HEK293 (cell line): ENCODE measurements around the gene HDDC2.
"Not testable (repeated sequence)": the region's sequence is repeated elsewhere in the genome, so short reads cannot be mapped to it uniquely, and the experiment has no call there.

Experiments
- GLIS2 ChIP-seq: fragments of 450-650 bp; formaldehyde crosslinking; IDR thresholded peaks from 2 replicates; pipeline ENCODE4 v1.5.1; 2016; ENCODE audit warnings: missing biosample characterization, missing genetic modification characterization
- HOXA7 ChIP-seq: sonication (generic); formaldehyde crosslinking; IDR thresholded peaks from 2 replicates; pipeline ENCODE4 v1.8.1; 2022; ENCODE audit warnings: missing genetic modification reagents, borderline replicate concordance
- MZF1 ChIP-seq: fragments of 450-650 bp; formaldehyde crosslinking; IDR thresholded peaks from 2 replicates; pipeline ENCODE4 v1.5.1; 2017; ENCODE audit warnings: missing biosample characterization, missing genetic modification characterization, borderline replicate concordance
- ZNF16 ChIP-seq: fragments of 450-650 bp; formaldehyde crosslinking; IDR thresholded peaks from 2 replicates; pipeline ENCODE4 v1.5.1; 2016; ENCODE audit warnings: low read depth, missing biosample characterization, missing genetic modification characterization
- ZNF174 ChIP-seq: fragments of 450-650 bp; formaldehyde crosslinking; IDR thresholded peaks from 2 replicates; pipeline ENCODE4 v1.5.0; 2017; ENCODE audit warnings: missing biosample characterization, mild to moderate bottlenecking, missing genetic modification characterization
- ZNF248 ChIP-seq: fragments of 450-650 bp; formaldehyde crosslinking; IDR thresholded peaks from 2 replicates; pipeline ENCODE4 v1.5.1; 2017; ENCODE audit warnings: missing biosample characterization, missing genetic modification characterization
- ZNF707 ChIP-seq: fragments of 450-650 bp; formaldehyde crosslinking; IDR thresholded peaks from 2 replicates; pipeline ENCODE4 v1.5.1; 2016; ENCODE audit warnings: missing biosample characterization, missing genetic modification characterization
- TF ChIP-seq, protein P1 (sequence below): fragments of 450-650 bp; formaldehyde crosslinking; IDR thresholded peaks from 2 replicates; pipeline ENCODE4 v1.5.1; 2016; ENCODE audit warnings: missing biosample characterization, missing genetic modification characterization
- TF ChIP-seq, protein P2 (sequence below): fragments of 450-650 bp; formaldehyde crosslinking; IDR thresholded peaks from 2 replicates; pipeline ENCODE4 v1.5.1; 2016; ENCODE audit warnings: missing biosample characterization, missing genetic modification characterization
- TF ChIP-seq, protein P3 (sequence below): fragments of 450-650 bp; formaldehyde crosslinking; IDR thresholded peaks from 2 replicates; pipeline ENCODE4 v1.5.1; 2016; ENCODE audit warnings: missing biosample characterization, missing genetic modification characterization

DNA sequence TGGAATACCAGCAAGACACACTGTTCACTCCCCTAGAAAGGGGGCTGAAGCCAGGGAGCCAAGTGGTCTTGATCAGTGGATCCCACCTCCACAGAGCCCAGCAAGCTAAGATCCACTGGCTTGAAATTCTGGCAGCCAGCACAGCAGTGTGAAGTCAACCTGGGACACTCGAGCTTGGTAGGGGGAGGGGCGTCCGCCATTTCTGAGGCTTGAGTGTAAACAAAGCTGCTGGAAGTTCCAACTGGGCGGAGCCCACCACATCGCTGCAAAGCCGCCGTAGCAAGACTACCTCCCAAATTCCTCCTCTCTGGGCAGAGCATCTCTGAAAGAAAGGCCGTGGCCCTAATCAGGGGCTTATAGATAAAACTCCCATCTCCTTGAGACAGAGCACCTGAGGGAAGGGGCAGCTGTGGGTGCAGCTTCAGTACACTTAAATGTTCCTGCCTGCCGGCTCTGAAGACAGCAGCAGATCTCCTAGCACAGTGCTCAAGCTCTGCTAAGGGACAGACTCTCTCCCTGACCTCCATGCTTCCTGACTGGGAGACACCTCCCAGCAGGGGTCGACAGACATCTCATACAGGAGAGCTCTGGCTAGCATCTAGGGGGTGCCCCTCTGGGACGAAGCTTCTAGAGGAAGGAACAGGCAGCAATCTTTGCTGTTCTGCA, 21.3 kb downstream of the HDDC2 start:
- not testable (repeated sequence) for TF ChIP-seq GLIS2 (tag by site-specific recombination); MZF1; HOXA7 (CRISPR knock-in tag); ZNF16 (tag by site-specific recombination); ZNF174 (tag by site-specific recombination); ZNF707; ZNF248
- TF ChIP-seq, protein P1, sequence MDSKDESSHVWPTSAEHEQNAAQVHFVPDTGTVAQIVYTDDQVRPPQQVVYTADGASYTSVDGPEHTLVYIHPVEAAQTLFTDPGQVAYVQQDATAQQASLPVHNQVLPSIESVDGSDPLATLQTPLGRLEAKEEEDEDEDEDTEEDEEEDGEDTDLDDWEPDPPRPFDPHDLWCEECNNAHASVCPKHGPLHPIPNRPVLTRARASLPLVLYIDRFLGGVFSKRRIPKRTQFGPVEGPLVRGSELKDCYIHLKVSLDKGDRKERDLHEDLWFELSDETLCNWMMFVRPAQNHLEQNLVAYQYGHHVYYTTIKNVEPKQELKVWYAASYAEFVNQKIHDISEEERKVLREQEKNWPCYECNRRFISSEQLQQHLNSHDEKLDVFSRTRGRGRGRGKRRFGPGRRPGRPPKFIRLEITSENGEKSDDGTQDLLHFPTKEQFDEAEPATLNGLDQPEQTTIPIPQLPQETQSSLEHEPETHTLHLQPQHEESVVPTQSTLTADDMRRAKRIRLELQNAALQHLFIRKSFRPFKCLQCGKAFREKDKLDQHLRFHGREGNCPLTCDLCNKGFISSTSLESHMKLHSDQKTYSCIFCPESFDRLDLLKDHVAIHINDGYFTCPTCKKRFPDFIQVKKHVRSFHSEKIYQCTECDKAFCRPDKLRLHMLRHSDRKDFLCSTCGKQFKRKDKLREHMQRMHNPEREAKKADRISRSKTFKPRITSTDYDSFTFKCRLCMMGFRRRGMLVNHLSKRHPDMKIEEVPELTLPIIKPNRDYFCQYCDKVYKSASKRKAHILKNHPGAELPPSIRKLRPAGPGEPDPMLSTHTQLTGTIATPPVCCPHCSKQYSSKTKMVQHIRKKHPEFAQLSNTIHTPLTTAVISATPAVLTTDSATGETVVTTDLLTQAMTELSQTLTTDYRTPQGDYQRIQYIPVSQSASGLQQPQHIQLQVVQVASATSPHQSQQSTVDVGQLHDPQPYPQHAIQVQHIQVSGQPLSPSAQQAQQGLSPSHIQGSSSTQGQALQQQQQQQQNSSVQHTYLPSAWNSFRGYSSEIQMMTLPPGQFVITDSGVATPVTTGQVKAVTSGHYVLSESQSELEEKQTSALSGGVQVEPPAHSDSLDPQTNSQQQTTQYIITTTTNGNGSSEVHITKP (tag by site-specific recombination) = not testable (repeated sequence)
- TF ChIP-seq, protein P2, sequence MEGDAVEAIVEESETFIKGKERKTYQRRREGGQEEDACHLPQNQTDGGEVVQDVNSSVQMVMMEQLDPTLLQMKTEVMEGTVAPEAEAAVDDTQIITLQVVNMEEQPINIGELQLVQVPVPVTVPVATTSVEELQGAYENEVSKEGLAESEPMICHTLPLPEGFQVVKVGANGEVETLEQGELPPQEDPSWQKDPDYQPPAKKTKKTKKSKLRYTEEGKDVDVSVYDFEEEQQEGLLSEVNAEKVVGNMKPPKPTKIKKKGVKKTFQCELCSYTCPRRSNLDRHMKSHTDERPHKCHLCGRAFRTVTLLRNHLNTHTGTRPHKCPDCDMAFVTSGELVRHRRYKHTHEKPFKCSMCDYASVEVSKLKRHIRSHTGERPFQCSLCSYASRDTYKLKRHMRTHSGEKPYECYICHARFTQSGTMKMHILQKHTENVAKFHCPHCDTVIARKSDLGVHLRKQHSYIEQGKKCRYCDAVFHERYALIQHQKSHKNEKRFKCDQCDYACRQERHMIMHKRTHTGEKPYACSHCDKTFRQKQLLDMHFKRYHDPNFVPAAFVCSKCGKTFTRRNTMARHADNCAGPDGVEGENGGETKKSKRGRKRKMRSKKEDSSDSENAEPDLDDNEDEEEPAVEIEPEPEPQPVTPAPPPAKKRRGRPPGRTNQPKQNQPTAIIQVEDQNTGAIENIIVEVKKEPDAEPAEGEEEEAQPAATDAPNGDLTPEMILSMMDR = not testable (repeated sequence)
- TF ChIP-seq, protein P3, sequence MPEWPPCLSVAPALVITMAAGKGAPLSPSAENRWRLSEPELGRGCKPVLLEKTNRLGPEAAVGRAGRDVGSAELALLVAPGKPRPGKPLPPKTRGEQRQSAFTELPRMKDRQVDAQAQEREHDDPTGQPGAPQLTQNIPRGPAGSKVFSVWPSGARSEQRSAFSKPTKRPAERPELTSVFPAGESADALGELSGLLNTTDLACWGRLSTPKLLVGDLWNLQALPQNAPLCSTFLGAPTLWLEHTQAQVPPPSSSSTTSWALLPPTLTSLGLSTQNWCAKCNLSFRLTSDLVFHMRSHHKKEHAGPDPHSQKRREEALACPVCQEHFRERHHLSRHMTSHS (tag by site-specific recombination) = not testable (repeated sequence)
